HG02885 (cell line): ENCODE data around the gene MARS1.

Experiments
- ATAC-seq: cut with Tn5 transposase; IDR thresholded peaks from one replicate; pipeline ENCODE4 v1.9.1; 2021; ENCODE audit warnings: mild to moderate bottlenecking; ENCODE audit not compliant: unreplicated experiment, poor library complexity

The MARS1 gene

GRCh38 chr12:57564178-57564740 lies 76.4 kb downstream of the MARS1 start:
- ATAC-seq, result no peak
